HK-2 (cell line): ENCODE results near the gene SLC6A1.

ENCODE experiments used
- DNase-seq: peaks from one replicate; pipeline ENCODE4 v3.0.0-alpha.2; 2018; ENCODE audit not compliant: unreplicated experiment

SLC6A1 gene

GRCh38 chr3:11019116-11019819 lies 26.7 kb downstream of the SLC6A1 start:
- no peak for DNase-seq

GRCh38 chr3:11020764-11021163 lies 28.2 kb downstream of the SLC6A1 start:
- no peak for DNase-seq

- no peak for DNase-seq
Observed at GRCh38 chr3:11021611-11022011, 29.1 kb downstream of the SLC6A1 start.

GRCh38 chr3:11022115-11022514 lies 29.6 kb downstream of the SLC6A1 start:
- no peak for DNase-seq

DNA sequence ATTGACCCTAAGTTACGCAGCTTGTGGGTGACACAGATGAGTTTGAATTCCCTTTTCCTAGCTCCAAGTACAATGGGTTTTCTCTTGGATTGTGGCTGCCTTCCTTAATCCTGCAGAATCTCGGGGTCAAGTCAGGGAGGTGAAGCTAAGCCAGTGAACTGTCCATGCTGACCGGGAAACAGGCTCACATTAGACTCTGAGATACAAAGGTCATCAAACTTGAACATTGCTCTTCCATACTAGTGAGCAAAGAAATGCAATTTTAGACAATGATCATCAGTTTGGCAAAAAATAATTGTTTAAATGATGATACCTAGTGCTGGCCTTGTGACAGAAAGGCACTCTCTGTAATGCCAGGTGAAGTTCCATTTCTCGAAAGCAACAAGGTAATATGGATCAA lies 31.6 kb downstream of the SLC6A1 start:
- DNase-seq: no peak

- no peak for DNase-seq
Observed at GRCh38 chr3:11029948-11030347, 37.4 kb downstream of the SLC6A1 start.

DNA sequence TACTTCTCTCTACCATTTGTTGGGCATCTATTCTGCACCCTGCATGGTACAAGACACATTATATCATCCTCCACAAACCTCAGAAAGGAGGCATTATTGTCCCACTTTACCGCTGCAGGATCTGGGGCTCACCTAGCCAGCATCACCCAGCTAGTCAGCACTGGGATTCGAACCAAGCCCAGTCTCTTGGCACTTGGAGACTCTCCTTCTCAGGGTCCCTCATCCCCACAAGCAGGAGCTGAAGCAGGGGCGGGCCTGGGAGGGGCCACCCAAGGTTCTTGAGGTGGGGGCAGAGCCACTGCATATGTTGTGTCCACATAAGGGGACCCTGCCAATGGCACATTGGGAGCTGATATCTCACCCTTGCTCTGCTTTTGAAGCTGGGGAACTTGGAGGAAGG lies 41.3 kb downstream of the SLC6A1 start:
- DNase-seq: no peak

- no peak for DNase-seq
Observed at GRCh38 chr3:11034309-11034985, 41.9 kb downstream of the SLC6A1 start.

GRCh38 chr3:11035757-11036505 lies 43.4 kb downstream of the SLC6A1 start:
- DNase-seq: no peak

GRCh38 chr3:11037241-11037873 lies 44.8 kb downstream of the SLC6A1 start:
- no peak for DNase-seq

- no peak for DNase-seq
Observed at GRCh38 chr3:11037976-11038375, 45.4 kb downstream of the SLC6A1 start.

- DNase-seq: no peak
Observed at GRCh38 chr3:11045536-11045935, 53.0 kb downstream of the SLC6A1 start.

DNA sequence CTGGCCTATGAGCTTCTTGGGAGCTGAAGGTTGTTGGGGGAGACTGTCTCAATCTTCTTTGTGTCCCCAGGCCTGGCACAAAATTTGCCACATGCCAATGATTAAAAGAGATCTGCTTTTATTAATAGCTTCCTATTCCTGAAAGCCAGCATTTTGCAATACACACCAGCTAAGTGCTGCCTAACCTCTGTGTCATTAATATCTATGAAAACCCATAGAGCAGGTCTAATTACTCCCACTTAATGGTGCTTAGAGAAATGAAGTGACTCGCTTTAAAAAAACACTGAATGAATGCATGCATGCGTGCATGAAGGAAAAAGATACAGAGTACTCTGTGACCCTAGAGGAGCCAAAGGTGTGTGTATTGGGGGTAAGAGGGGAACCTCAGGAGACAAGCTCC lies 55.0 kb downstream of the SLC6A1 start:
- DNase-seq: no peak

DNA sequence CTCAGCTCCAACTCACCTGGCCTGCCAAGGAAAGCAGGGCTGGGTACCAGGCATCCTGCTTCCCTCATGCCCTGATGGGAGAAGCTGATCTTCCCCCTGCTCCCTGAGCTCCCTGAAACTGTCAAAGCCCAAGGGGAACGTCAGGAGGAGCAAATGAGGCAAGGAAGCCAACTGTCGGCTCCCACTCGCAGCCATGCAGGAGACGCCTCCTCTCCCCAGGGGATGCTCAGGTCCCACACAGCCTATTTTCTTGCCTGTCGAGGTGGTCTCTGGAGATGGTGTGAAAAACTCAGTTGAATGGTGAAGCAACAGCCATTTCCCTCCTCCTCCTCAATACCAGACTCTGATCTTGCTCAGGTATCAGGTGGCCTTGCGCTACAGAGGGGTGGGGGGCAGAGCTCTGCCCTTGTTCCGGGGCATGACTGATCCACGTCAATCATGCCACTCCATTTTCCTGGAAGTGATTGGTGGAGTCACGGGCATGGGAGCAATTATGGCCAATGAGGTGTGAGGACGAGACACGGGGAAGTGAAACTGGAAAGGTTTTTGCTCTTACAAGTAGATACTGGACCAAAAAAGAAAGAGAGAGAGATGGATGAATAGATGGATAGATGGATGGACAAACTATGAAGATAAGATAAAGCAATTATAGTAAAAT lies 58.2 kb downstream of the SLC6A1 start:
- no peak for DNase-seq

- no peak for DNase-seq
Observed at GRCh38 chr3:11053926-11054503, 61.5 kb downstream of the SLC6A1 start.

- DNase-seq: no peak
Observed at GRCh38 chr3:11054739-11055438, 62.3 kb downstream of the SLC6A1 start.

GRCh38 chr3:11055496-11055895 lies 62.9 kb downstream of the SLC6A1 start:
- DNase-seq: no peak

- DNase-seq: no peak
Observed at GRCh38 chr3:11056531-11057050, 64.0 kb downstream of the SLC6A1 start.

- DNase-seq: no peak
Observed at GRCh38 chr3:11057655-11058054, 65.1 kb downstream of the SLC6A1 start.

- peak; percentile 57 for DNase-seq
Observed at GRCh38 chr3:11059090-11059798, 66.7 kb downstream of the SLC6A1 start.
